GM23248 (cell line): ENCODE results near the gene ADAMTSL3.

Source experiments
- EZH2 ChIP-seq: fragments of 200-600 bp; sonication (generic); IDR thresholded peaks from 2 replicates; pipeline ENCODE4 v1.6.1; 2018; ENCODE audit warnings: antibody characterized with exemption, mild to moderate bottlenecking; ENCODE audit not compliant: insufficient read depth, poor library complexity, severe bottlenecking
- EZH2phosphoT487 ChIP-seq: fragments of 200-600 bp; sonication (generic); IDR thresholded peaks from 2 replicates; pipeline ENCODE4 v1.6.1; 2018; ENCODE audit warnings: antibody characterized with exemption, moderate library complexity, mild to moderate bottlenecking, low read depth; ENCODE audit not compliant: insufficient read depth

DNA sequence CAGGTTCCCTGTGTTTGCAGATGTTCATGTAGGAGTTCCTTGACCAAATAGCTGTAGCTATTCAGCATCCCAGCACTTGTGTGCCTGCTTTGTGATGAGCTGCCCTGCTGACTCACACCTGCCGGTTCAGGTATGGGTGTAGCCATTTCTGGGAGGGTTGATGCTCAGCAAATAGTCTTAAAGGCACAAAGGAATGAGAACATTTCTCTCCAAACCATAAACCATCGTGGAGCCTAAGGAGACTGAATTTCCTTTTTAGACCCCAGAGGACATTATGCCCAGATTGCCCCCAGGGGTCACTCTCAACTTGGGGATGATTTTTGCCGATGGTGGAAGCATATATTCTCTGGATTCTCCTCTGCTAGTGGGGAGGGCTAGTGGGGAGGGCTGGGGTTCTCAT lies 80.6 kb downstream of the ADAMTSL3 start:
- TF ChIP-seq EZH2 (no peak), EZH2phosphoT487 (no peak)
